ENCODE data around the gene STX1B. TPM values are rescaled to one million over a fixed set of nuclear protein-coding genes. Genes with fewer than 3 reads are reported as not detected.

STX1B gene
- 1 to 10 TPM in 1 of 2 donors, under 1 TPM in 1; 0.95 to 1.1 TPM for total RNA-seq
- long read RNA-seq, donor 1 = 0 reads
- long read RNA-seq, donor 2, partial matches to known transcripts = 0 of 1 reads
- long read RNA-seq, donor 2, other reads (novel, unspliced or antisense) = 0 of 1 reads

DNA sequence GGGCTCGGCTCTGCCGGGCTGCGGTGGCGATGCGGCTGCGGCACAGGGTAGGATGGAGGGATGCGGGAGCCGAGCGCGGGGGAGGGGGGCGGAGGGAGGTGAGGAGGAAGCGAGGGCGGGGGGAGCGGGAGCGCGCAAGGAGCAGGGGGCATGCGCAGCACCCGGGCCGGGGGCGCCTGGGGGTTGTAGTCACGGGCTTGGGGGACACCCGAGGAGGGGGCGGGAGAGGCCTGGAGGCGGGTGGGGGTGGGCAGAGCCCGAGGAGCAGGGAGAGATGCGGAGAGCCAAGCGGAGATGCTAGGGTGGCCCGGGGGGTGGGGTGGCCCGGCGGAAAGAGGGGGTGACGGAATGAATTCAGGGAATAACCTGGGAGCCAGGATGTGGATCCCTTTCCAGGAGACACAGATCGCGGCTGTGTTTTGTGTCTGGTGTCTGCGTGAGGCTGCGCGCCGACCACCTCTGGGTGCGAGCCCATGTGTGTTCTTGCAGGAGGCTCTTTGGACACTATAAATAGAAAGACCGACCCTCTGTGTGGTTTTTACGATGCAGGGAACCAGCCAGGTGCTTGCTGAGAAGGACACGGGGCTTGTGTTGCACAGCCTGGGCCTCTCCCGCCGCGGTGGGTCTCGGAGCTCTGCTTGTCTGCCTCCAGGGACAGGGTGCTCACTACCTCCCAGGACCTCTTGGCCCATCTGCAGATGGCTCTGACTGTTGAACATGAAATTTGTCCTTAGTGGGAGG, at the start of gene STX1B:
Gene STX1B (minus strand): TSS at position 54 of the 741 bp plus-strand sequence. CDS start 242 bp downstream, outside the sequence.
- intact Hi-C loops (cut with DNase I) = no loop called here
- DNase-seq (ENCODE audit: low spot score) = no peak

DNA sequence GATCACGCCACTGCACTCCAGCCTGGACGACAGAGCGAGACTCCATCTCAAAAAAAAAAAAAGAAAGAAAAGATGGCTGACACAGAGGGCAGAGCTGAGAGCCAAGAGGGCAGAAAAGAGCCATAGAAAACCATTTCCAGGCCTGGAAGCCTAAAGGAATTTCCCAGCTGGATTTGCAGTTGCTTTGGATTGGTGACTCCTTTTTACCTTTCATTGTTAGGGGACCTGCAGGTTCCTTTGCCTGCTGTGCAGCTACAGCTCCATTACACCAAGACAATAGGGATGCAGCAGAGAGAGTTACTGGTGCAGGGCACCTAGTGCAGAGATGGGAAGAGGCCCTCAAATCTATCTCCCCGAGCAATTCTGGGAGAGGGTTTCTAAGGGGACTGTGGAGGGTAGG, 45.2 kb upstream of the STX1B start:
- DNase-seq (ENCODE audit: low spot score) = no peak
- intact Hi-C loops (cut with DNase I) = no loop called here

DNA sequence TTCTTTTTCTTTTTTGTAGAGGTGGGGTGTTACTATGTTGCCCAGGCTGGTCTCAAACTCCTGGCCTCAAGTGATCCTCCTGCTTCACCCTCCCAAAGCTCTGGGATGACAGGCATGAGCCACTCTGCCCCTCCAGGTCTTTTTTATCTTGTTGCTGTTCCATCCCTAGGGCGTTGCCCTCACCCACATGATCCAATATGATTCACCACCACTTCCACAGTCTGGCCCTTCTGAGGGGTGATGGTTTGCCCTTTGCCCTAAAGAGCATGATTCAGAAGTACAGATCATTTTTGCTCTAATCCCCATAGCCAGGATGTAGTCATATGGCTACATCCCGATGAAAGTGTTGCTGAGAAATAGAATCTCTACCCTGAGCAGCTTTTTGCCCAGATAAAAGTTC, 41.7 kb upstream of the STX1B start:
- intact Hi-C loops (cut with DNase I) = no loop called here
- DNase-seq (ENCODE audit: low spot score) = no peak

- intact Hi-C loops (cut with DNase I) = no loop called here
- no peak for DNase-seq (ENCODE audit: low spot score)
These were observed 40.0 kb upstream of the STX1B start for GRCh38 chr16:31050280-31051030.

DNA sequence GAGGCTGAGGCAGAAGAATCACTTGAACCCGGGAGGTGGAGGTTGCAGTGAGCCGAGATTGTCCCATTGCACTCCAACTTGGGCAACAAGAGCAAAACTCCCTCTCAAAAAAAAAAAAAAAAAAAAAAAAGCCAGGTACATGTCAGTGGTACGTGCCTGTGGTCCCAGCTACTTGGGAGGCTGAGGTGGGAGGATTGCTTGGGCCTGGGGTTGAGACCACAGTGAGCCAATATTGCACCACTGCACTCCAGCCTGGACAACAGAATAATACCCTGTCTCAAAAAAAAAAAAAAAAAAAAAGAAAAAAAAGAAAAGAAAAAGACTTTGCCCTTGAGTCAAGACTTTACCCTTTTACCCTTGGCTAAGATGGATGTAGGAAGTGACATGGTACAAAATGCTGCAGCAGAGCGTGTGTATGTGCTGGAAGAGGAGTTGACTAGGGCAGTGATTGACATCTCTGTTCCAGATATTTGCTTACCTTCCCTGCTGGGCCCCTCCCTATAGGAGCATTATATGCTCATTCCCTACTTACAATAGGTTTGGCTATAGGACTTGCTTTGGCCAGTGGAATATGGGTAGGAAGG, 33.6 kb upstream of the STX1B start:
- intact Hi-C loops (cut with DNase I) = no loop called here
- DNase-seq (ENCODE audit: low spot score) = no peak

GRCh38 chr16:31043352-31043751, 32.9 kb upstream of the STX1B start:
- intact Hi-C loops (cut with DNase I) = no loop called here
- no peak for DNase-seq (ENCODE audit: low spot score)

DNA sequence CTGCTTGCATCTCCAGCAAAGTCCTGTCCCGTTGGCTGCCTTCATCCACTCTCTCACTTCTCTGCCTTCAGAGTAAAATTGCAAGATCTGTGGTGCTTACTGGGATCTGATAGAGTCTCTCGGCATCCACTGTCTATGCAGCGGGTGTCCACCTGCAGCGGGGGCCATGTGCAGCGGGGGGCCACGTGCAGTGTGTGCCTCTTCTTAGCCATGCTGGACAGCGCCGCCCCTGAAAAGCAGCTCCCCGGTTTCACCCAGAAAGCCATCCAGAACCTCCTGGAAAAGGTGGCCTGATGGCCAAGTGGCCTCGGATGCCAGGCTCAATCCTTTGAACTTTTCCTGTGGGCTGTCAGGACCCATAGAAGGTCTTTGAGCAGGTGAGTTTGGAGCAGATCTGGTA, 32.4 kb upstream of the STX1B start:
- no peak for DNase-seq (ENCODE audit: low spot score)
- intact Hi-C loops (cut with DNase I) = no loop called here

DNA sequence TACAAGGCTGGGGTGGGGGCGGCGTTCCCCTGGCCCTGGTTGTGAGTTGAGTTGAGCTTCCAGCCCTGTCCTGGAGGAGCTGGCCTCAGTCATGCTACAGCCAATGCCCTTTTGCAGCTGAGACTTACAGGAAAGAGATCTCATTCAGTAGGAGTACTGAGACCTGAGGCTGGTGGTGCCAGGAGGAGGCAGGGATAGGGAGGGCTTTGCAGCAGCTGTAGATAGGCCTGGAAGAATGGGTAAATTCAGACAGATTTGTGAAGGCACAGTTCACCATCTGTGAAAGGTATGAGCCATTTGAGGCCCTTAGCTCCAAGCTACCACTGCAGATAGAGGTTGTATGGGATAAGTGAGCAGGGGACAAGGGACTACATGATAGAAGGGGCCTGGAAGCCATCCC, 28.6 kb upstream of the STX1B start:
- intact Hi-C loops (cut with DNase I) = no loop called here
- no peak for DNase-seq (ENCODE audit: low spot score)

GRCh38 chr16:31036691-31037090, 26.3 kb upstream of the STX1B start:
- intact Hi-C loops (cut with DNase I) = no loop called here

GRCh38 chr16:31033709-31034492, 23.5 kb upstream of the STX1B start:
- peak; percentile 97 for DNase-seq (ENCODE audit: low spot score)
- intact Hi-C loops (cut with DNase I) = loop anchor here in 1 of 2 donors (5.0 kb wide), 1 partner anchor 37 kb away; no protein-coding TSS in a partner anchor

More at GRCh38 chr16:31036691-31037090, 26.3 kb upstream of the STX1B start:
- no peak for DNase-seq (ENCODE audit: low spot score)

DNA sequence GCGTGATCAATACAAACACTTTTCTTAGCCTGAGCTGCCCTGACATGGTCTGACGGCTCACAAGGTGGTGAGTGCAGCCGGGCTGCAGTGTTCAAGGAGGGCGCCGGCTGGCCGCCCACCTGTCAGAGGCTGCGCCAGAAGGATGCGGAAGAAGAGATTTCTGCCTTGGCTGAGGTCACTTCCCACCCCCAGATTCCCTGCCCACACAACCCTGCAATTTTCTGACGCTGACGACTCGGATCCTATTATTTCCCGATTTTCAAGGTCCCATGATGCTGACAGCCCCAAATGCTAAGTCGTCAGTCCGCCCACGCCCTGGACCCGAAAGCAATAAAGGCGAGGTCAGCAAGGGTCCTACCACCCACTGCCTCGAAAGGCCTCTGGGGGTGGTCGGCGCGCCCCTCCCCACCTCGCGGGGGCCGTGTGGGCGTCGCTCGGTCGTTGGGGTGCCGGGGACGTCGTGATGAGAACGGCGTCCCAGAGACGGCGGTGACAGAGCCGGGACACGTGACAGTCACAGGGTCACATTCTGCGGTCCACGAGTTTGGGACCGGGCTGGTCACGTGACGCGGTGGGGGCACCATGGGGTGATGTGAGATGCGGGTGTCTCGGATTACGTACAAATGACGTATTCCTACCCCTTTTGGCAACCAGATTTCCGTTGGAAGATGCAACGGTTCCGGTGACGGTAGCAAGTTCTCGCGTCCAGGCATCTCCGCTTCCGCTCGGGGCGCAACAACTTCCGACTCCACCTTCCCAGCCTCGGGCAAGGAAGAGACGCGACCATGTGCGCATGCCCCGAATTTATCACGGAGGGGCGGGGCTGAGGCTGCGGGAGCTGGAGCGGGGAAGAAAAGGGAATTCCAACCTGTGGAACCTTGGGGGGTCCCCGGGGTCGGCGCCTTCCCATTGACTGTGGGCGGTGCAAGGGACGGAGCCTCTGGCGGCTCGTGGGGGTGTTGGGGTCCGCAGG, 22.6 kb upstream of the STX1B start, which contains the start of gene STX4:
Gene STX4 (plus strand): TSS at position 823 of the 973 bp plus-strand sequence. CDS start 248 bp downstream, outside the sequence.
- intact Hi-C loops (cut with DNase I) = loop anchor here in 1 of 2 donors (5.0 kb wide), 1 partner anchor 36 kb away; no protein-coding TSS in a partner anchor
- peak; percentile 100 for DNase-seq (ENCODE audit: low spot score)

GRCh38 chr16:31031276-31031675, 20.8 kb upstream of the STX1B start:
- intact Hi-C loops (cut with DNase I) = loop anchor here in 1 of 2 donors (5.0 kb wide), 1 partner anchor 34 kb away; no protein-coding TSS in a partner anchor
- DNase-seq (ENCODE audit: low spot score) = no peak

- no peak for DNase-seq (ENCODE audit: low spot score)
- intact Hi-C loops (cut with DNase I) = no loop called here
These were observed 18.8 kb upstream of the STX1B start for GRCh38 chr16:31029272-31029671.

- intact Hi-C loops (cut with DNase I) = no loop called here
- no peak for DNase-seq (ENCODE audit: low spot score)
These were observed 14.9 kb upstream of the STX1B start for GRCh38 chr16:31025339-31025738.

- intact Hi-C loops (cut with DNase I) = no loop called here
- no peak for DNase-seq (ENCODE audit: low spot score)
These were observed 13.3 kb upstream of the STX1B start for GRCh38 chr16:31023627-31024226.

DNA sequence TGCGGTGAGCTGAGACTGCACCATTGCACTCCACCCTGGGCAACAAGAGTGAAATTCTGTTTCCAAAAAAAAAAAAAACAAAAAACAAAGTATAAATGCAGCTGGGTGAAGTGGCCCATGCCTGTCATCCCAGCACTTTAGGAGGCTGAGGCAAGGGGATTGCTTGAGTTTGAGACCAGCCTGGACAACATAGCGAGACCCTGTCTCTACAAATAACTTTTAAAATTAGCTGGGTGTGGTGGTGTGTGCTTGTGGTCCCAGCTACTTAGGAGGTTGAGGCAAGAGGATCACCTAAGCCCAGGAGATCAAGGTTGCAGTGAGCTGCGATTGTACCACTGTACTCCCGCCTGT, 12.8 kb upstream of the STX1B start:
- DNase-seq (ENCODE audit: low spot score) = no peak
- intact Hi-C loops (cut with DNase I) = no loop called here

DNA sequence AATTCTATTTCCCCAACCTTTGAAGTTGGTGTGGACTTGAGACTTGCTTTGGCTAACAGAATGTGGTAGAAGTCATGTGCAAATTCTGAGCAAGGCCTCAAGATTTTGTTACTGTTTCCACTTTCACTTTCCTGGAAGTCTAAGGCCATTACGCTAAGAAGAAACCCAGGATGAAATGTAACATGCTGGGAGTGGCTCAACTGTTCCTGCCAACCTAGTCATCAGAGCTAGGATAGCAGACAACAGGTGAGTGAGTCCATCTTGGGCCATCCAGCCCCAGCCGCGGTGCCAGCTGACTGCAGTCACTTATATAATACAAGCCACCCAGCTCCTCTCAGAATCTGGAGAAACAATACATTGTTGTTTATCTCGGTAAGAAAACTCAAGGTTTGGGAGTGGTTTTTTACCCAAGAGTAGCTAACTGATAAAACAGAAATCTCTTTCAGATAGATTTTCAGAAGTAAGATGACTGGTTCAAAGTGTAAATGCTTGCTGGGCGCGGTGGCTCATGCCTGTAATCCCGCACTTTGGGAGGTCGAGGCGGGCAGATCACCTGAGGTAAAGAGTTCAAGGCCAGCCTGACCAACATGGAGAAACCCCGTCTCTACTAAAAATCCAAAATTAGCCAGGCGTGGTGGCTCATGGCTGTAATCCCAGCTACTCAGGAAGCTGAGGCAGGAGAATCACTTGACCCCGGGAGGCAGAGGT, 12.3 kb upstream of the STX1B start:
- intact Hi-C loops (cut with DNase I) = no loop called here
- DNase-seq (ENCODE audit: low spot score) = no peak

Data from posterior vena cava (tissue), 2 donors.